ENCODE measurements around the gene SH3PXD2B. TPM values are rescaled to one million over a fixed set of nuclear protein-coding genes. Genes with fewer than 3 reads are reported as not detected.

Gene SH3PXD2B
- total RNA-seq, 1 experiment from 2014 or later: 64.1 TPM

GRCh38 chr5:172322028-172322965 lies 132.0 kb downstream of the SH3PXD2B start:
- no peaks in the 10 kb centered on the region for H3K36me3 Mint-ChIP-seq
- no peaks in the 10 kb centered on the region for H3K27me3 Mint-ChIP-seq (ENCODE audit: low read depth)
- ChIA-PET CTCF (interaction anchor here (1.3 kb wide), 1 partner anchor 11 kb away, joined by 4 read pairs; no protein-coding TSS in a partner anchor), POLR2A (no interaction called here)
- H3K4me3 Mint-ChIP-seq: no peak overlapping the region
- peaks cover 5% of the 10 kb centered on the region; the same call in 1 of the 2 replicates for H3K9me3 Mint-ChIP-seq
- 0 out of 2 replicates have a peak, but pooled peaks cover 2% of the 10 kb centered on the region for H3K4me1 Mint-ChIP-seq
- DNase-seq (ENCODE audit: low spot score) (no peak), ATAC-seq (no peak)
- H3K27ac Mint-ChIP-seq: no peak overlapping the region
- TF ChIP-seq, protein P1, sequence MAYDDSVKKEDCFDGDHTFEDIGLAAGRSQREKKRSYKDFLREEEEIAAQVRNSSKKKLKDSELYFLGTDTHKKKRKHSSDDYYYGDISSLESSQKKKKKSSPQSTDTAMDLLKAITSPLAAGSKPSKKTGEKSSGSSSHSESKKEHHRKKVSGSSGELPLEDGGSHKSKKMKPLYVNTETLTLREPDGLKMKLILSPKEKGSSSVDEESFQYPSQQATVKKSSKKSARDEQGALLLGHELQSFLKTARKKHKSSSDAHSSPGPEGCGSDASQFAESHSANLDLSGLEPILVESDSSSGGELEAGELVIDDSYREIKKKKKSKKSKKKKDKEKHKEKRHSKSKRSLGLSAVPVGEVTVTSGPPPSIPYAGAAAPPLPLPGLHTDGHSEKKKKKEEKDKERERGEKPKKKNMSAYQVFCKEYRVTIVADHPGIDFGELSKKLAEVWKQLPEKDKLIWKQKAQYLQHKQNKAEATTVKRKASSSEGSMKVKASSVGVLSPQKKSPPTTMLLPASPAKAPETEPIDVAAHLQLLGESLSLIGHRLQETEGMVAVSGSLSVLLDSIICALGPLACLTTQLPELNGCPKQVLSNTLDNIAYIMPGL (CRISPR knock-in tag; IDR thresholded peaks at IDR 0.05): no peak
- TF ChIP-seq ZSCAN18 (CRISPR knock-in tag; IDR thresholded peaks at IDR 0.05) (no peak), MXD4 (CRISPR knock-in tag; IDR thresholded peaks at IDR 0.05; ENCODE audit: borderline replicate concordance) (no peak), ETV6 (CRISPR knock-in tag; IDR thresholded peaks at IDR 0.05) (no peak), ATF1 (CRISPR knock-in tag; IDR thresholded peaks at IDR 0.05) (no peak), NFE2L1 (CRISPR knock-in tag; IDR thresholded peaks at IDR 0.05) (no peak), ZBTB43 (CRISPR knock-in tag; IDR thresholded peaks at IDR 0.05) (no peak), ZNF671 (CRISPR knock-in tag; IDR thresholded peaks at IDR 0.05) (no peak), CTCF (IDR thresholded peaks at IDR 0.05) (no peak), NR1H2 (CRISPR knock-in tag; IDR thresholded peaks at IDR 0.05) (no peak), CREB1 (CRISPR knock-in tag; IDR thresholded peaks at IDR 0.05) (no peak), ZNF423 (CRISPR knock-in tag; IDR thresholded peaks at IDR 0.05) (no peak), KAT7 (CRISPR knock-in tag; IDR thresholded peaks at IDR 0.05; ENCODE audit: borderline replicate concordance) (no peak), IRF1 (CRISPR knock-in tag; IDR thresholded peaks at IDR 0.05) (no peak)
- TF ChIP-seq, protein P2, sequence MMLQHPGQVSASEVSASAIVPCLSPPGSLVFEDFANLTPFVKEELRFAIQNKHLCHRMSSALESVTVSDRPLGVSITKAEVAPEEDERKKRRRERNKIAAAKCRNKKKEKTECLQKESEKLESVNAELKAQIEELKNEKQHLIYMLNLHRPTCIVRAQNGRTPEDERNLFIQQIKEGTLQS (CRISPR knock-in tag; conservative IDR thresholded peaks at IDR 0.05): no peak
- TF ChIP-seq, protein P3, sequence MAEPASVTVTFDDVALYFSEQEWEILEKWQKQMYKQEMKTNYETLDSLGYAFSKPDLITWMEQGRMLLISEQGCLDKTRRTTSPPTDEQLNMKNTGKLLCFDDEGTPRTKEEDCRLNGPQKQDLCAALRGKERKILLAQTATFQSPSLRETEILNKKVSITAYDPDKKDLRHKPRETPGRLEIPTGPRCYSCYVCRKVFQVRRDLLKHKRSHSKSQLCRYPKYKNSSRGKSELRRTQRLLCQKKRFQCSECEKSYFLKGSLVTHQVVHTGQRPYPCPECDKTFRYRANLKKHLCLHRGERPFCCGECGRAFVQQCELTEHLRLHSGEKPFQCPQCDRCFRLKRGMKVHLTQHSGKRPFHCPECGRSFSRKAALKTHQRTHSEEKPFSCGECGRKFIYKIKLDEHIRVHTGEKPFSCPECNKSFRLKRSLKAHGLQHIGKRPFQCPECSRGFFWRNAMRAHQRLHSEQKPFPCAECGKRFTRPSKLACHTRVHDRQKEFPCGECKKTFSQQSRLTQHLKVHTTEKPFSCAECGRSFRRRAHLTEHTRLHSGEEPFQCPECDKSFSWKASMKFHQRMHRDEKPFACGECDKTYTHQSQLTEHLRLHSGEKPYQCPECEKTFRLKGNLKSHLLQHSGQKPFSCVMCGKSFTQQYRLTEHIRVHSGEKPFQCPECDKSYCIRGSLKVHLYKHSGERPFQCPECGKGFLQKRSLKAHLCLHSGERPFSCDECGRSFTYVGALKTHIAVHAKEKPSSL (CRISPR knock-in tag; conservative IDR thresholded peaks at IDR 0.05): no peak
- TF ChIP-seq, protein P4, sequence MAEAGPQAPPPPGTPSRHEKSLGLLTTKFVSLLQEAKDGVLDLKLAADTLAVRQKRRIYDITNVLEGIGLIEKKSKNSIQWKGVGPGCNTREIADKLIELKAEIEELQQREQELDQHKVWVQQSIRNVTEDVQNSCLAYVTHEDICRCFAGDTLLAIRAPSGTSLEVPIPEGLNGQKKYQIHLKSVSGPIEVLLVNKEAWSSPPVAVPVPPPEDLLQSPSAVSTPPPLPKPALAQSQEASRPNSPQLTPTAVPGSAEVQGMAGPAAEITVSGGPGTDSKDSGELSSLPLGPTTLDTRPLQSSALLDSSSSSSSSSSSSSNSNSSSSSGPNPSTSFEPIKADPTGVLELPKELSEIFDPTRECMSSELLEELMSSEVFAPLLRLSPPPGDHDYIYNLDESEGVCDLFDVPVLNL (CRISPR knock-in tag; IDR thresholded peaks at IDR 0.05; ENCODE audit: borderline replicate concordance, low read depth): no peak
- TF ChIP-seq, protein P5, sequence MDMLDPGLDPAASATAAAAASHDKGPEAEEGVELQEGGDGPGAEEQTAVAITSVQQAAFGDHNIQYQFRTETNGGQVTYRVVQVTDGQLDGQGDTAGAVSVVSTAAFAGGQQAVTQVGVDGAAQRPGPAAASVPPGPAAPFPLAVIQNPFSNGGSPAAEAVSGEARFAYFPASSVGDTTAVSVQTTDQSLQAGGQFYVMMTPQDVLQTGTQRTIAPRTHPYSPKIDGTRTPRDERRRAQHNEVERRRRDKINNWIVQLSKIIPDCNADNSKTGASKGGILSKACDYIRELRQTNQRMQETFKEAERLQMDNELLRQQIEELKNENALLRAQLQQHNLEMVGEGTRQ (CRISPR knock-in tag; IDR thresholded peaks at IDR 0.05): no peak
- TF ChIP-seq, protein P6, sequence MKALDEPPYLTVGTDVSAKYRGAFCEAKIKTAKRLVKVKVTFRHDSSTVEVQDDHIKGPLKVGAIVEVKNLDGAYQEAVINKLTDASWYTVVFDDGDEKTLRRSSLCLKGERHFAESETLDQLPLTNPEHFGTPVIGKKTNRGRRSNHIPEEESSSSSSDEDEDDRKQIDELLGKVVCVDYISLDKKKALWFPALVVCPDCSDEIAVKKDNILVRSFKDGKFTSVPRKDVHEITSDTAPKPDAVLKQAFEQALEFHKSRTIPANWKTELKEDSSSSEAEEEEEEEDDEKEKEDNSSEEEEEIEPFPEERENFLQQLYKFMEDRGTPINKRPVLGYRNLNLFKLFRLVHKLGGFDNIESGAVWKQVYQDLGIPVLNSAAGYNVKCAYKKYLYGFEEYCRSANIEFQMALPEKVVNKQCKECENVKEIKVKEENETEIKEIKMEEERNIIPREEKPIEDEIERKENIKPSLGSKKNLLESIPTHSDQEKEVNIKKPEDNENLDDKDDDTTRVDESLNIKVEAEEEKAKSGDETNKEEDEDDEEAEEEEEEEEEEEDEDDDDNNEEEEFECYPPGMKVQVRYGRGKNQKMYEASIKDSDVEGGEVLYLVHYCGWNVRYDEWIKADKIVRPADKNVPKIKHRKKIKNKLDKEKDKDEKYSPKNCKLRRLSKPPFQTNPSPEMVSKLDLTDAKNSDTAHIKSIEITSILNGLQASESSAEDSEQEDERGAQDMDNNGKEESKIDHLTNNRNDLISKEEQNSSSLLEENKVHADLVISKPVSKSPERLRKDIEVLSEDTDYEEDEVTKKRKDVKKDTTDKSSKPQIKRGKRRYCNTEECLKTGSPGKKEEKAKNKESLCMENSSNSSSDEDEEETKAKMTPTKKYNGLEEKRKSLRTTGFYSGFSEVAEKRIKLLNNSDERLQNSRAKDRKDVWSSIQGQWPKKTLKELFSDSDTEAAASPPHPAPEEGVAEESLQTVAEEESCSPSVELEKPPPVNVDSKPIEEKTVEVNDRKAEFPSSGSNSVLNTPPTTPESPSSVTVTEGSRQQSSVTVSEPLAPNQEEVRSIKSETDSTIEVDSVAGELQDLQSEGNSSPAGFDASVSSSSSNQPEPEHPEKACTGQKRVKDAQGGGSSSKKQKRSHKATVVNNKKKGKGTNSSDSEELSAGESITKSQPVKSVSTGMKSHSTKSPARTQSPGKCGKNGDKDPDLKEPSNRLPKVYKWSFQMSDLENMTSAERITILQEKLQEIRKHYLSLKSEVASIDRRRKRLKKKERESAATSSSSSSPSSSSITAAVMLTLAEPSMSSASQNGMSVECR (CRISPR knock-in tag; IDR thresholded peaks at IDR 0.05; ENCODE audit: borderline replicate concordance): no peak
